GM23338 (cell line): ENCODE results near the gene BIRC5. TPM values are rescaled to one million over a fixed set of nuclear protein-coding genes. Genes with fewer than 3 reads are reported as not detected.

Source experiments
- ATAC-seq: fragments of 200-7000 bp; cut with Tn5 transposase; 3 replicates; pipeline ENCODE4 v1.9.1; 2020
- DNase-seq: peaks from one replicate; pipeline ENCODE4 v3.0.0-alpha.2; 2015; ENCODE audit warnings: low spot score
- H2AFZ ChIP-seq: fragments of 200-600 bp; sonication (generic); 2 replicates; pipeline ENCODE4 v1.8.0; 2016; ENCODE audit warnings: antibody characterized with exemption, mild to moderate bottlenecking, moderate library complexity
- H3F3A ChIP-seq: fragments of 200-600 bp; sonication (generic); replicated peaks from 2 replicates; pipeline ENCODE4 v1.8.0; 2017; ENCODE audit warnings: antibody characterized with exemption, mixed run types, low read depth
- H3K27ac ChIP-seq: fragments of 200-600 bp; sonication (generic); 2 replicates; pipeline ENCODE4 v1.6.1; 2016; ENCODE audit warnings: low read depth
- H3K27me3 ChIP-seq: fragments of 200-600 bp; sonication (generic); 2 replicates; pipeline ENCODE4 v1.8.0; 2016; ENCODE audit warnings: mild to moderate bottlenecking, mixed run types, moderate library complexity; ENCODE audit not compliant: insufficient read depth
- H3K36me3 ChIP-seq: fragments of 200-600 bp; sonication (generic); 2 replicates; pipeline ENCODE4 v1.8.0; 2016; ENCODE audit warnings: mild to moderate bottlenecking; ENCODE audit not compliant: insufficient read depth
- H3K4me1 ChIP-seq: fragments of 200-600 bp; sonication (generic); 2 replicates; pipeline ENCODE4 v1.8.0; 2016; ENCODE audit warnings: mild to moderate bottlenecking, moderate library complexity; ENCODE audit not compliant: insufficient read depth
- H3K4me2 ChIP-seq: fragments of 200-600 bp; sonication (generic); 2 replicates; pipeline ENCODE4 v1.7.1; 2017; ENCODE audit warnings: mixed run types
- H3K4me3 ChIP-seq: fragments of 200-600 bp; sonication (generic); 2 replicates; pipeline ENCODE4 v1.6.1; 2016; ENCODE audit warnings: mixed run types
- H3K79me2 ChIP-seq: fragments of 200-600 bp; sonication (generic); replicated peaks from 2 replicates; pipeline ENCODE4 v1.8.0; 2017; ENCODE audit warnings: mild to moderate bottlenecking; ENCODE audit not compliant: insufficient read depth
- H3K9me2 ChIP-seq: fragments of 200-600 bp; sonication (generic); 2 replicates; pipeline ENCODE4 v1.8.0; 2017; ENCODE audit not compliant: insufficient read depth
- H4K20me1 ChIP-seq: fragments of 200-600 bp; sonication (generic); replicated peaks from 2 replicates; pipeline ENCODE4 v1.8.0; 2017; ENCODE audit warnings: mild to moderate bottlenecking; ENCODE audit not compliant: insufficient read depth
- H3K27ac Mint-ChIP-seq: 2 replicates; pipeline ENCODE4 v1.8.0; 2020; ENCODE audit warnings: inconsistent platforms, mild to moderate bottlenecking, moderate library complexity, mixed read lengths
- H3K27me3 Mint-ChIP-seq: 3 replicates; pipeline ENCODE4 v1.8.0; 2022; ENCODE audit warnings: low read depth, mild to moderate bottlenecking, moderate library complexity, mixed read lengths, inconsistent platforms; ENCODE audit not compliant: insufficient read depth, poor library complexity
- H3K36me3 Mint-ChIP-seq: 3 replicates; pipeline ENCODE4 v1.8.0; 2021; ENCODE audit warnings: low read depth, mild to moderate bottlenecking, inconsistent platforms, moderate library complexity, mixed read lengths
- H3K4me1 Mint-ChIP-seq: 3 replicates; pipeline ENCODE4 v1.8.0; 2020; ENCODE audit warnings: mild to moderate bottlenecking, inconsistent platforms, mixed read lengths
- H3K4me3 Mint-ChIP-seq: 3 replicates; pipeline ENCODE4 v1.8.0; 2021; ENCODE audit warnings: moderate library complexity, mild to moderate bottlenecking, inconsistent platforms, mixed read lengths
- H3K9me3 Mint-ChIP-seq: 3 replicates; pipeline ENCODE4 v1.8.0; 2020; ENCODE audit warnings: moderate library complexity, mild to moderate bottlenecking, inconsistent platforms, mixed read lengths
- CTCF ChIP-seq, 2 experiments: fragments of 200-600 bp in 1 of 2; sonication (generic) in 1 of 2; conservative IDR thresholded peaks; 2 replicates each; pipeline versions ENCODE4 v1.5.1 to v1.6.1; 2016 to 2017; ENCODE audit warnings: antibody characterized with exemption in 2 of 2, low read depth in 2 of 2, mild to moderate bottlenecking in 2 of 2, moderate library complexity in 1 of 2
- ETS1 ChIP-seq: IDR thresholded peaks from 2 replicates; pipeline ENCODE4 v1.6.1; 2016; ENCODE audit warnings: antibody characterized with exemption
- EZH2 ChIP-seq: fragments of 200-600 bp; sonication (generic); IDR thresholded peaks from one replicate; pipeline ENCODE4 v1.8.0; 2017; ENCODE audit warnings: antibody characterized with exemption, mild to moderate bottlenecking, low read depth; ENCODE audit not compliant: unreplicated experiment
- JUNB ChIP-seq: IDR thresholded peaks from one replicate; pipeline ENCODE4 v1.6.1; 2016; ENCODE audit warnings: antibody characterized with exemption; ENCODE audit not compliant: unreplicated experiment
- POLR2AphosphoS5 ChIP-seq: IDR thresholded peaks from 2 replicates; pipeline ENCODE4 v1.6.1; 2016; ENCODE audit warnings: antibody characterized with exemption, low read depth
- STAT1 ChIP-seq: IDR thresholded peaks from one replicate; pipeline ENCODE4 v1.6.1; 2016; ENCODE audit warnings: antibody characterized with exemption; ENCODE audit not compliant: unreplicated experiment
- ZNF331 ChIP-seq: fragments of 250-450 bp; sonication (Bioruptor Pico); IDR thresholded peaks from 2 replicates; pipeline ENCODE4 v1.5.0; 2020; ENCODE audit warnings: low read depth, mild to moderate bottlenecking, moderate library complexity
- polyA plus RNA-seq: library from polyadenylated mRNA; unstranded; fragments of >200 nt; fragmentation: Nextera tagmentation; extraction: Ambion mirVana; gene quantifications from 2 replicates; pipeline ENCODE4 v1.2.1, GENCODE V29; 2016
- total RNA-seq: library from RNA; depleted of rRNA; stranded (reverse); fragments of >200 nt; shearing (Covaris generic); gene quantifications from 2 replicates; pipeline ENCODE4 v1.2.3, GENCODE V29; 2014

The BIRC5 gene
- total and polyA plus RNA-seq, 2 experiments from 2014 or later: 89.7 to 111 TPM

- TF ChIP-seq STAT1 (no peak), JUNB (no peak)
- Mint-ChIP-seq H3K36me3 (peaks cover 47% of the 10 kb centered on the region), H3K27me3 (peaks cover 10% of the 10 kb centered on the region), H3K4me1 (peaks cover 9% of the 10 kb centered on the region), H3K9me3 (no peaks in the 10 kb centered on the region), H3K27ac (no peak overlapping the region), H3K4me3 (no peak overlapping the region)
- DNase-seq: no peak
- peaks cover 24% of the 10 kb centered on the region for H3K36me3 ChIP-seq
- no peak for ATAC-seq
- H3K4me1 ChIP-seq: peaks cover 4% of the 10 kb centered on the region; the same call in 1 of the 2 replicates
- no peaks in the 10 kb centered on the region; the same call in none of the 2 replicates for H4K20me1 ChIP-seq
- H3K27ac ChIP-seq: no peak overlapping the region
- no peaks in the 10 kb centered on the region for H3K27me3 ChIP-seq
- no peaks in the 10 kb centered on the region for H3K9me2 ChIP-seq
- no peak overlapping the region for H2AFZ ChIP-seq
- H3K4me3 ChIP-seq: no peak overlapping the region
- H3F3A ChIP-seq: peaks cover 37% of the 10 kb centered on the region
- peaks cover 12% of the 10 kb centered on the region; the same call in 1 of the 2 replicates for H3K79me2 ChIP-seq
- H3K4me2 ChIP-seq: no peak overlapping the region
Measured at GRCh38 chr17:78224231-78225087, 10.4 kb downstream of the BIRC5 start.

- H3K36me3 Mint-ChIP-seq: peaks cover 40% of the 10 kb centered on the region
- H3K27me3 ChIP-seq: peaks cover 4% of the 10 kb centered on the region
- no peak overlapping the region for H3K4me3 ChIP-seq
- peak overlapping the region; percentile 40; the same call in 1 of the 2 replicates for H3K27ac Mint-ChIP-seq
- H3K36me3 ChIP-seq: peaks cover 24% of the 10 kb centered on the region
- H3K27me3 Mint-ChIP-seq: peaks cover 7% of the 10 kb centered on the region
- H3K9me3 Mint-ChIP-seq: no peaks in the 10 kb centered on the region
- H2AFZ ChIP-seq: no peak overlapping the region
- peaks cover 3% of the 10 kb centered on the region; the same call in 1 of the 3 replicates for H3K4me1 Mint-ChIP-seq
- peaks cover 37% of the 10 kb centered on the region for H3F3A ChIP-seq
- TF ChIP-seq EZH2 (no peak), POLR2AphosphoS5 (peak; percentile 26; the same call in 1 of the 2 replicates)
- ATAC-seq (no peak), DNase-seq (no peak)
- no peaks in the 10 kb centered on the region; the same call in none of the 2 replicates for H4K20me1 ChIP-seq
- H3K27ac ChIP-seq: no peak overlapping the region
- no peak overlapping the region for H3K4me2 ChIP-seq
- H3K4me3 Mint-ChIP-seq: no peak overlapping the region
- H3K4me1 ChIP-seq: no peaks in the 10 kb centered on the region
- peaks cover 12% of the 10 kb centered on the region; the same call in 1 of the 2 replicates for H3K79me2 ChIP-seq
- H3K9me2 ChIP-seq: no peaks in the 10 kb centered on the region
Measured at GRCh38 chr17:78225088-78225865, 11.2 kb downstream of the BIRC5 start.

- Mint-ChIP-seq H3K4me1 (peaks cover 7% of the 10 kb centered on the region), H3K27ac (no peak overlapping the region), H3K27me3 (peaks cover 13% of the 10 kb centered on the region), H3K9me3 (no peaks in the 10 kb centered on the region), H3K36me3 (peaks cover 35% of the 10 kb centered on the region), H3K4me3 (no peak overlapping the region)
- Histone ChIP-seq H3K27ac (no peak overlapping the region), H3K36me3 (peaks cover 17% of the 10 kb centered on the region), H3K9me2 (no peaks in the 10 kb centered on the region), H4K20me1 (no peaks in the 10 kb centered on the region; the same call in none of the 2 replicates), H2AFZ (no peak overlapping the region), H3K79me2 (peaks cover 6% of the 10 kb centered on the region; the same call in 1 of the 2 replicates), H3K4me1 (no peaks in the 10 kb centered on the region), H3K4me3 (no peak overlapping the region), H3F3A (peaks cover 34% of the 10 kb centered on the region), H3K27me3 (peaks cover 13% of the 10 kb centered on the region), H3K4me2 (no peak overlapping the region)
- DNase-seq: no peak
- ATAC-seq: peak; percentile 22; the same call in 1 of the 3 replicates
- no peak for TF ChIP-seq ETS1
- TF ChIP-seq CTCF (conservative IDR thresholded peaks at IDR 0.05; ENCODE audit: low read depth in 2 of 2): no peak
- no peak for TF ChIP-seq ZNF331 (CRISPR knock-in tag)
- TF ChIP-seq POLR2AphosphoS5: no peak
Measured at GRCh38 chr17:78226055-78226758, 12.2 kb downstream of the BIRC5 start.
